AG10803 (cell line): ENCODE measurements around the gene KLF13.
A peak's percentile ranks its signal among the peaks of the same experiment; 100 is the strongest.

Experiments
- DNase-seq: peaks from one replicate; pipeline ENCODE4 v3.0.0; 2010; ENCODE audit warnings: low read depth
- H3K4me3 ChIP-seq: 2 replicates; pipeline ENCODE4 v1.5.1; 2011; ENCODE audit warnings: mild to moderate bottlenecking, low read length, control low read depth
- CTCF ChIP-seq: conservative IDR thresholded peaks from 2 replicates; pipeline ENCODE4 v1.5.1; 2011; ENCODE audit warnings: mild to moderate bottlenecking, low read length, control low read depth, inconsistent platforms

KLF13 gene

GRCh38 chr15:31427411-31427810 is 100.8 kb downstream of the KLF13 start:
- TF ChIP-seq CTCF: no peak
- no peak overlapping the region for H3K4me3 ChIP-seq
- peak; percentile 58 for DNase-seq
